Stimulated activated CD8-positive, alpha-beta memory T cell treated with anti-CD3 and anti-CD28 coated beads, Interleukin-15, amount 100 ng/mL, for 24 hours (primary cell): ENCODE data around the gene VWCE.
A peak's percentile ranks its signal among the peaks of the same experiment; 100 is the strongest.

Experiments used
- DNase-seq: peaks from one replicate; pipeline ENCODE4 v3.0.0-alpha.2; 2020; ENCODE audit warnings: low read depth

VWCE gene

DNA sequence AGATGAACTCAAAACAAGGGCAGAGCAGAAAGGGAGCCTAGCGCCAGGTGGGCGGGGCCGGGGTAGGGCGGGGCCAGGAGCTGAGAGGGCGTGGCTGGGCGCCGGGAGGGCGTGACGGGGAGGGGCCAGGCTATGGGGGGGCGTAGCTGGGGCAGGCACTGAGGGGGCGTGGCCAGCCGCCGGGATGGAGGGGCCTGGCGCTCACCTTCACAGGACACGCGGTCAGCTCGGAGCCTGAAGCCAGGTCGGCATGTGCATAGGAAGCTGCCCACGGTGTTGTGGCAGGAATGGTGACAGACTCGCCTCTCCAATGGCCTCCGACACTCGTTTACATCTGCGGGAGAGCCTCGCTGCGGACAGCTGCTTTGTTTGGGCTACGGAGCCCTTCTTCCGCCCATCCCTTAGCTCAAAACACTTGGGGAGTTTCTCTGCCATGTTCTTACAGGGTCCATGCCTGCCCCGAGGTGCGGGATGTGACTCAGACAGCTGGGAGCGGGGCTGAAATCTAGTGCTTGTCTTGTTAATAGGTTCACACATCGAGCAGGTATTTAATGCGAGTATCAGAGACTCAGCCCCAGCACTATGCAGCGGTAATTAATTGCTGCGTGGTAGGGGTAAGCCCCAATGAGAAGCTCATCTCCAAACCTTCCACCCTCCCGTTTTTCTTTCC lies 13.4 kb downstream of the VWCE start:
- DNase-seq = peak; percentile 26

DNA sequence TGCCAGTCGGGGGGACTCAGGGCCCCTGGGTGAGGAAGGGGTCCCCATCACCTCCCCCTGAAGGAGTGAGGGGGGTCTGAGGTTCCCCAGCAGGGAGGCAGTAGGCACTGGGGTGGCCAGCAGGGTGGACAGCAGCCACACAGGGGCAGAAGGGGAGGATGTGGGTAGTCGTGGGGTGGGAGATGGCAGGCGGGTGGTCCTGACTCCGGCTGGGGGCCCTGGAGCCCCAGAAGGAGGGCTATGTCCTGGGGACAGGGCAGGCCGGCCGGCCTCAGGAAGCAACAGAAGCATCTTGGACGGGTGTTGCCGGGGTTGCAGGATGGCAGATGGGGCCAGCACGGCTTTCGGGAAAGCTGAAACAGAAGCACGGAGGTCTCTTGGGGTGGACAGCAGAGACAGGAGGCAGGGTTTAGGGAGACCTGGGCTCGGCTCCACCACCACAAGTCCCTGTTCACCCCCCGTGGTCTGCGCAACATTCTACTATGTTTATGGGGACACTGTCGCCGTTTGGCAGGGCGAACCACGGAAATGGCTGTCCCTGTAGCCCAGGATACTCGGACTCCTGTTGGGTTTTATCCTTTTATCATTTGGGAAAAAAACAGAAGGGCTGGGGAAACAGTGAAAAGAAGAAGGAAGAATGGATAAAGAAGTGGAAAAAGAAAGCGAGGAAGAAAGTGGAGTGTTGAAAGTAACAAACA lies 14.1 kb downstream of the VWCE start:
- DNase-seq = no peak

DNA sequence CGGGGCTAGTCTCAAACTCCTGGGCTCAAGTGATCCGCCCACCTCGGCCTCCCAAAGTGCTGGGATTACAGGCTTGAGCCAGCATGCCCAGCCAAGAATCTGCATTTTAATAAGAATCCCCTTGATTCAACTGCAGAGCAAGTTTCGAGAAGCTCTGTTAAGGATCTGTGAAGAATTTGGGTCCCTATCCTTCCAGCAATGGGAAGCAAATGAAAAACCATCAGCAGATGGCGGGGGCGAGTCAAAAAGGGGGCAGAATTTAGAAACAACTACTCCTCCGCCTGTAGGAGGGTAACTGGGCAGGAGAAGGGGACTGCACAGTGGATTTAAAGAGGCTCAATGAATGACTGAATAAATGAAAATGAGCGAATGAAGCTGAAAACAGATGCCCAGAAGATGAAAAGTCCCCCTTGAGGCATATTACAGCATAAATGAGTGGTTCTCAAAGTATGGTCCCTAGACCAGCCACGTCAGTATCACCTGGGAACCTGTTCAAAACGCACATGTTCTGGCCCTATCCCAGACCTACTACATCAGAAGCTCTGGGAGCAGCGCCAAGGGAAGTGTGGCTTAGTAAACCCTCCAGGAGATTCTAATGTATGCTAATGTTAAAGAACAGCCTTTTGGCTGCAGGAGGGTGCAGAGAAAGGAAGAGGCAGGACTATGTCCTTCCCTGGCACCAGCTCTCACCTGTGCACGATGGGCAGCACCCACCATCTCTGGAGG lies 15.0 kb downstream of the VWCE start:
- DNase-seq = no peak

GRCh38 chr11:61278001-61278470 lies 17.1 kb downstream of the VWCE start:
- no peak for DNase-seq

DNA sequence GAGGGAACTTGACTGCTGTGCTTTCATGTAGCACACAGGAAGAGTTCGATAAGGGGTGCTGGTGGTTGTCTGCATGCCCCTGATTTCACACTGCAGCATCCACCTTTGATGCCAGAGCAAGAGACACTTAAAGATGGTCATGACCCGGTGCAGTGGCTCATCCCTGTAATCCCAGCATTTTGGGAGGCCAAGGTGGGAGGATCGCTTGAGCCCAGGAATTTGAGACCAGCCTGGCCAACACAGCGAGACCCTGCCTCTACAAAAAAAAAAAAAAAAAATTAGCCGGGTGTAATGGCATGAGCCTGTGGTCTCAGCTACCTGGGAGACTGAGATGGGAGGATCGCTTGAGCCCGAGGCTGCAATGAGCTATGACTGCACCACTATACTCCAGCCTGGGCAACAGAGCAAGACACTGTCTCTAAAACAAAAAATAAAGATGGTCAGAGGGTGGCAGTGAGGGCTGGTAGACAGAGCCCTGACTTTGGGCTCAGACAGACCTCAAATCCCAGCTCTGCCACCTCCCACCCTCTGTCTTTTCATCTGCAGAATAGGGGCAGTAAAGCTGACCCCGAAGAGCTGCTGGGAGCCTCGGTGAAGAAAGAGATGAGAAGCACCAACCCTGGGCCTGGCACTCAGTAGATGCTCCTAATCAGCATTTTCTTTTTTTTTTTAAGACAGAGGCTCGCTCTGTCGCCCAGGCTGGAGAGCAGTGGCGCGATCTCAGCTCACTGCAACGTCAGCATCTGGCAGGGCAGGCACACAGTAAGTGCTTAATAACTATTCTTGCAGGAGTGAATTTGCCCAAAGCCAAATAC lies 17.7 kb downstream of the VWCE start:
- no peak for DNase-seq

- DNase-seq = no peak
Measured at GRCh38 chr11:61275191-61275590, 19.9 kb downstream of the VWCE start.

GRCh38 chr11:61274084-61274483 lies 21.0 kb downstream of the VWCE start:
- no peak for DNase-seq

- DNase-seq = no peak
Measured at GRCh38 chr11:61273178-61274078, 21.7 kb downstream of the VWCE start.

GRCh38 chr11:61272731-61273130 lies 22.4 kb downstream of the VWCE start:
- DNase-seq = no peak

DNA sequence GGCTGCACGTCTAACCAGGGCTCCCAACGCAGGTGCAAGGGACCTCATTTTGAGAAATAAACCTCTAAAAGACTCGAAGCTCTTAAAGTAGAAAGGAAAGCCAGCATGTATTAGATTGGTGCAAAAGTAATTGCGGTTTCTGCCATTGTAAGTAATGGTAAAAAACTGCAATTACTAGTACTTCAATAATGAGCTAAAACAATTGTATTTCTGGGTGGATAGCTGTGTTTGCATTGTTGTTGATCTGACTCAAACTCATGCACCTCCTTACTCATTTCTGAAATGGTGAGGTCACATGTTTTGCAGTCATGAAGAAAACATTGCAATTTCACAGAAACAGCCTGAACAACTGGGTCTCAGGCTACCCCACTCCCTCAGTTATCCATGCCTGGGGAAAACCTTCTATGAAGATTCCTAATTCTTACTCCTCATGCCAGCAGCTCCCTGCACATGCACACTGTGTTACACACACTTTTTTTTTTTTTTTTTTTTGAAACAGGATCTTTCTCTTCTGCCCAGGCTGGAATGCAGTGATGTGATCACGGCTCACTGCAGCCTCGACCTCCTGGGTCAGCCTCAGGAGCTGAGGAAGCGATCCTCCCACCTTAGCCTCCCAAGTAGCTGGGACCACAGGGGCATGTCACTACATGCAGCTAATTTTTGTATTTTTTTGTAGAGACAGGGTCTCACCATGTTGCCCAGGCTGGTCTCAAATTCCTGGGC lies 24.6 kb downstream of the VWCE start:
- DNase-seq = no peak

DNA sequence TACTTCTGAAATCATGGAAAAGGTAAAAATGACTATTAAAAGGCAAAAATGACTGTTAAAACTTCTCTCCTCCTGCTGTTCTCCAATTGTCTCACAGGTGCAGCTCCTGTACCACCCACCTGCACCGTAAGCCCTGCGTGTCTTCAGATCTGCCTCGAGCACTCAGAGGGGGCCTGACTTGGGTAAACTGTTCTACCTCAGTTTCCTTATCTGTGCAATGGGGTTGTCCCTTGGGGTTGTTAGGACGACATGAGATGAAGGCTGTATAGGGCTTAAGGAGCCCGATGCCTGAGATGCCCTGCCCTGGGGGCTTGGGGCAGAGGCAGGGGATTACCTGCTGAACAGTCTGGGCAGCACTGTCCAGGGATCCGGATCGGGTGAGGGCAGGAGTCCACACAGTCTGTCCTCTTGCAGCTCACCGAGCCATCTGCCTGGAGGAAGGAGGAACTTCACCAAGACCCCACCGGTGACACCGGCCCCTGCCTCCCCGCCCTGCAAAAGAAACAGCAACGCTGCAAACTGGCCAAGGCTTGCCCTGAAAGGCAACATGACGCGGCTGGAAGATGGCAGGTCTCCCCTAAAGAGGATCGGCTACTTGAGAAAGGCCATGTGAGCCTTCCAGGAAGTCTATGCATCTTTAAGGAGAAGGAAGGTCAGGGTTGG lies 26.4 kb downstream of the VWCE start:
- no peak for DNase-seq

- DNase-seq = no peak
Measured at GRCh38 chr11:61267437-61267841, 27.7 kb downstream of the VWCE start.

DNA sequence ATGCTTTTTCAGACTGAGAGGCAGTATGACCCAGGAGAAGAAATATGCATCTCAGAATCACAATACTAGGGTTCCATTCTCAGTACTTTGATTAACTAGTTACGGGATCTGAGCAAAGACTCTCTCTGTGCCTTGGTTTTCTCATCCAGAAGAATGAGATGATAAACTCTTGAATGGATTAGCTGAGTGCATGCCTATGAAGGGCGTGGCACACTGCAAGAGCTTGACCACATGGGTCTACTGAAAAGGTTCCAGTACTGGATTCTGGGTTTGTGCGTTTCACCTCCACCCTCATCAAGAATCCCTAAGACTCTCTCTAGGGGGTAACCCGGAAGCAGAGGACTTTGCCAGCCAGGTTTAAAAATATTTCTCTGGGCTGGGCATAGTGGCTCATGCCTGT lies 28.5 kb downstream of the VWCE start:
- DNase-seq = no peak

DNA sequence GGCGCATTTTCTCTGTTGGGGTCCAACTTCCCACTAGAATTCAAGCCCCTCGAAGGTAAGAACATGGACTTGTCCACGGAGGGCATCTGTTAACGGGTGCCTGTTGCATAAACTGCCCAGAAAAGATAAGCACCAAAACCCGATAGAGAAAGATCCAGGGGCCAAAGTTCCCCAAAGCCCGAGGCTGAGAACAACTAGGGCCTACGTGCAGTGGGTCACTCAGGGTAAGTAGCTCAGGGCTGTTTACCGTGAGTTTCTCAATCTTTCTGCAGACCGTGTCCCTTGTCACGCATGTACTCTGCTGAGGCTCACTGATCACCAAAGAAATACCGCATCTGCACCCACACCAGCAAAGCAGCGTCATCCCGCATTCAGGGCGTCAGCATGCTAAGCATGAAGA lies 29.8 kb downstream of the VWCE start:
- no peak for DNase-seq

DNA sequence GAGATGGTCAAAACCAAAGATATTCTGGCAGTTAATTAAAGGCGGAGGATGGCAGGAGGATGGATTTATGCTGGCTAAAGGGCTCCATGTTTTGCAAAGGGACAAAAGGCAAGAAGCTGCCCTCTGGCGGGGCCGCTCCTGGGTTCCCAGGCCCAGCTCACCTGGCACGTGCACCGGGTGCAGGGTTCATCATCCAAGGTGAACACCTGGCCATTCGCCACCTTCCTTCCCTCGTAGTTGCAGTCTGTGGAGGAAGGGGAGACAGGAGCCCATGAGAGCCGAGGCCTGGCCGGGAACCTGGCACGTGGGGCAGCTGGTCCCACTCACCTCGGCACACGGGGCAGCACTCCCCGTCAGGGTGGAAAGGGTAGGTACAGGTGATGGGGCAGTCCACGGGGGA lies 30.3 kb downstream of the VWCE start:
- no peak for DNase-seq

DNA sequence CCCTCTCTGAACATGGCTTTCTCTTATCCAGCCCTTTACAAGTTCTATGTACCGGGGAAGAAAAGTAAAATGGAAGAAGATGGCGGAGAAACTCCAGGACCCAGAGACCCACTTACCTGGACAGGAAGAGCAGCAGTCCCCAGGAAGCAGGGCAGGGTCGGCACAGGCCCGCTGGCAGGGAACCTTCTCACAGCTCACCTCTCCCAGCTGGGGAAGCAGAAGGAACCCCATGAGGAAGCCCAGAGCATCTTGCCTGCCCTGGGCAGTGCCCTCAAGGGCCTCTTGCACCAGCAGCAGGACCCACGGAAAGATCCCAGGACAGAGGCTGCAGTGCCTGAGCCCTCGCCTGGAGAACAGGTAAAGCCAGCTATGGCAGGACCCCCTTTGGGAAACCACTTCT lies 30.7 kb downstream of the VWCE start:
- DNase-seq = no peak

DNA sequence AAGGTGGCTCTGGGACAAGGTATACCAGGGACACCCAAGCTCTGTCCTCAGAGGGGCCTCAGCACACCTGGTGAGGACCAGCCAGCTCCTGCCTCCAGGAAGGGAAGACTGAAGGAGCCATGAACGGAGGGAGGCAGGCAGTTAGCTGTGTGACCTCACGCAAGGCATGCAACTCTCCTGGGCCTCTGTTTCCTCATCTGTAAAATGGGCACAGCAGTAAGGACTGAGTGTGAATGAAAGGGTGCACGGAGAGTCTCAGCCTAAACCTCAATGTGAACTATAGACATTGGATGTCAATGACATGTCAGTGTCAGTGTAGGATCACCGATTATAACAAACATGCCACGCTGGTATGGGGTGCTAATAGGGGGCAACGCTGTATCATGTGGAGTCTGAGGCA lies 35.8 kb downstream of the VWCE start:
- DNase-seq = no peak

DNA sequence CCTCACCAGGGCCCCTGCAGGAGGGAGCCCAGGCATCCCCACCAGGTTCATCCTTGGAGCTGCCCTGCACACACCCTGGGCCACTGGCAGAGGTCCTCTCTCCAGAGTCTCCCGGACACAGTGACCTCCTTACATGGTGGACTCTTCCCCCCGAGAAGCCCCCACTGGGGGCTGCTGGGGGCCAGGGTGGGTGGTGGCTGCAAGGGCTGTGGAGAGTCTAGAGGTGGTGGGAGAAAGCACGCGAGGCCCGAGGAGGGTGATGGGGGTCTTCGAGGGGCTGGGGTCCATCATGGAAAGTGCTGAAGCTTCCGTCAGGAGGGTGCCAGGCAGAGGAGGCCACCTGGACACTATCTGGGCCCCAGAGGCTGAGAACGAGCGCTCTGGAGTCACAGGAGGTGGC lies 36.6 kb downstream of the VWCE start:
- no peak for DNase-seq

GRCh38 chr11:61256710-61257482 lies 38.2 kb downstream of the VWCE start:
- DNase-seq = no peak
